BE2C (cell line): Measurements from ENCODE around the gene BMF.

ENCODE experiments used
- DNase-seq: peaks from one replicate; pipeline ENCODE4 v3.0.0-alpha.2; 2020
- H3K27me3 ChIP-seq: fragments of 250-450 bp; sonication (Bioruptor Pico); 2 replicates; pipeline ENCODE4 v1.5.1; 2020; ENCODE audit warnings: mild to moderate bottlenecking
- H3K36me3 ChIP-seq: fragments of 250-450 bp; sonication (Bioruptor Pico); 2 replicates; pipeline ENCODE4 v1.5.1; 2020; ENCODE audit warnings: mild to moderate bottlenecking
- H3K4me1 ChIP-seq: fragments of 250-450 bp; sonication (Bioruptor Pico); 2 replicates; pipeline ENCODE4 v1.5.1; 2020
- H3K4me3 ChIP-seq: 2 replicates; pipeline ENCODE4 v1.5.1; 2011; ENCODE audit warnings: low read depth, low read length
- H3K9me3 ChIP-seq: fragments of 250-450 bp; sonication (Bioruptor Pico); 2 replicates; pipeline ENCODE4 v1.5.1; 2020
- CTCF ChIP-seq: IDR thresholded peaks from 2 replicates; pipeline ENCODE4 v1.5.1; 2012; ENCODE audit warnings: mild to moderate bottlenecking, low read depth, low read length

The BMF gene

GRCh38 chr15:40045572-40046217, 63.0 kb downstream of the BMF start:
- TF ChIP-seq CTCF = no peak
- no peaks in the 10 kb centered on the region for H3K27me3 ChIP-seq
- H3K4me1 ChIP-seq = peaks cover 13% of the 10 kb centered on the region
- no peaks in the 10 kb centered on the region for H3K9me3 ChIP-seq
- H3K36me3 ChIP-seq = no peaks in the 10 kb centered on the region
- no peak for DNase-seq
- H3K4me3 ChIP-seq = no peak overlapping the region

- peaks cover 13% of the 10 kb centered on the region for H3K4me1 ChIP-seq
- no peaks in the 10 kb centered on the region for H3K27me3 ChIP-seq
- H3K9me3 ChIP-seq = no peaks in the 10 kb centered on the region
- peak; percentile 89 for TF ChIP-seq CTCF
- DNase-seq = peak; percentile 90
- peak overlapping the region; percentile 41 for H3K4me3 ChIP-seq
- no peaks in the 10 kb centered on the region for H3K36me3 ChIP-seq
Measured at GRCh38 chr15:40044717-40045571, 63.7 kb downstream of the BMF start.

GRCh38 chr15:40043927-40044716, 64.6 kb downstream of the BMF start:
- TF ChIP-seq CTCF = no peak
- H3K27me3 ChIP-seq = no peaks in the 10 kb centered on the region
- no peak overlapping the region for H3K4me3 ChIP-seq
- H3K9me3 ChIP-seq = no peaks in the 10 kb centered on the region
- H3K4me1 ChIP-seq = peaks cover 13% of the 10 kb centered on the region
- H3K36me3 ChIP-seq = no peaks in the 10 kb centered on the region
- DNase-seq = no peak

- DNase-seq = no peak
- TF ChIP-seq CTCF = no peak
- Histone ChIP-seq H3K27me3 (no peaks in the 10 kb centered on the region), H3K4me3 (no peak overlapping the region), H3K36me3 (peaks cover 3% of the 10 kb centered on the region; the same call in 1 of the 2 replicates), H3K9me3 (no peaks in the 10 kb centered on the region), H3K4me1 (peaks cover 13% of the 10 kb centered on the region)
Measured at GRCh38 chr15:40042791-40043320, 65.8 kb downstream of the BMF start.

GRCh38 chr15:40040770-40041169, 67.9 kb downstream of the BMF start:
- H3K27me3 ChIP-seq = no peaks in the 10 kb centered on the region
- H3K4me1 ChIP-seq = peaks cover 9% of the 10 kb centered on the region; the same call in 1 of the 2 replicates
- no peak for TF ChIP-seq CTCF
- H3K36me3 ChIP-seq = peaks cover 16% of the 10 kb centered on the region
- H3K4me3 ChIP-seq = no peak overlapping the region
- DNase-seq = no peak
- no peaks in the 10 kb centered on the region for H3K9me3 ChIP-seq
